OCI-LY1 (cell line): ENCODE results near the gene ANKRD65.

Source experiments
- EZH2 ChIP-seq: fragments of 200-600 bp; sonication (generic), shearing (Covaris generic); IDR thresholded peaks from 2 replicates; pipeline ENCODE4 v1.8.0; 2017; ENCODE audit warnings: borderline replicate concordance, mixed run types, mild to moderate bottlenecking, antibody characterized with exemption, low read length, moderate library complexity, mixed read lengths
- TF ChIP-seq, protein P1 (sequence below): fragments of 200-600 bp; sonication (generic), shearing (Covaris generic); IDR thresholded peaks from 2 replicates; pipeline ENCODE4 v1.5.1; 2017; ENCODE audit warnings: mild to moderate bottlenecking, antibody characterized with exemption, low read length, moderate library complexity, mixed read lengths

DNA sequence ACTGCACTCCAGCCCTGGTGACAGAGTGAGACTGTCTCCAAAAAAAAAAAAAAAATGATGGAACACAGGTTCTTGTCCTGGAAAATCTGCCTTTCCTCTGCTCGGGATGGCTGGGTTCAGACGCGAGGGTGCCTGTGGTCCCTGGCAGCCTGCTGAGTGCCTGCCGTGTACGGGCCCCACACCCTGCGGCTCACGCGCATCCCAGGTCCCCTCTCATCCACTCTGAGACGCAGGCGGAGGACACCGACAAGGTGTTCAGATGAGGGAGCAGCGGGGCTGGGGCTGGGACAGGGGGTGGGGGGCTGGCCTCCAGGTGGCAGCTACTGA lies 4.3 kb upstream of the ANKRD65 start:
- TF ChIP-seq, protein P1, sequence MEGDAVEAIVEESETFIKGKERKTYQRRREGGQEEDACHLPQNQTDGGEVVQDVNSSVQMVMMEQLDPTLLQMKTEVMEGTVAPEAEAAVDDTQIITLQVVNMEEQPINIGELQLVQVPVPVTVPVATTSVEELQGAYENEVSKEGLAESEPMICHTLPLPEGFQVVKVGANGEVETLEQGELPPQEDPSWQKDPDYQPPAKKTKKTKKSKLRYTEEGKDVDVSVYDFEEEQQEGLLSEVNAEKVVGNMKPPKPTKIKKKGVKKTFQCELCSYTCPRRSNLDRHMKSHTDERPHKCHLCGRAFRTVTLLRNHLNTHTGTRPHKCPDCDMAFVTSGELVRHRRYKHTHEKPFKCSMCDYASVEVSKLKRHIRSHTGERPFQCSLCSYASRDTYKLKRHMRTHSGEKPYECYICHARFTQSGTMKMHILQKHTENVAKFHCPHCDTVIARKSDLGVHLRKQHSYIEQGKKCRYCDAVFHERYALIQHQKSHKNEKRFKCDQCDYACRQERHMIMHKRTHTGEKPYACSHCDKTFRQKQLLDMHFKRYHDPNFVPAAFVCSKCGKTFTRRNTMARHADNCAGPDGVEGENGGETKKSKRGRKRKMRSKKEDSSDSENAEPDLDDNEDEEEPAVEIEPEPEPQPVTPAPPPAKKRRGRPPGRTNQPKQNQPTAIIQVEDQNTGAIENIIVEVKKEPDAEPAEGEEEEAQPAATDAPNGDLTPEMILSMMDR, result no peak
- no peak for TF ChIP-seq EZH2
